Keratinocyte (primary cell): ENCODE results near the gene PAPPA. TPM values are rescaled to one million over a fixed set of nuclear protein-coding genes. Genes with fewer than 3 reads are reported as not detected.

Experiments used
- DNase-seq: peaks from one replicate; pipeline ENCODE4 v3.0.0-alpha.2; 2011; ENCODE audit warnings: low read depth, missing footprints, low spot score
- FAIRE-seq: peaks from 2 replicates; lab custom pipeline; 2011; peaks lifted over from hg19 to GRCh38; lab: Jason Lieb, UNC
- H2AFZ ChIP-seq: 2 replicates; pipeline ENCODE4 v1.6.0; 2012; ENCODE audit warnings: low read length, control low read depth, inconsistent platforms; ENCODE audit not compliant: control insufficient read depth
- H3K27ac ChIP-seq: 2 replicates; pipeline ENCODE4 v1.5.1; 2011; ENCODE audit warnings: low read length; ENCODE audit not compliant: control insufficient read depth, insufficient read depth
- H3K27me3 ChIP-seq: 3 replicates; pipeline ENCODE4 v1.6.0; 2011; ENCODE audit warnings: low read length; ENCODE audit not compliant: control insufficient read depth, insufficient read depth; ENCODE audit errors: extremely low read depth
- H3K36me3 ChIP-seq, 2 experiments: 2 replicates in 1 of 2; 3 replicates in 1 of 2; pipeline ENCODE4 v1.5.1; 2011; ENCODE audit warnings: low read length in 2 of 2, mild to moderate bottlenecking in 1 of 2; ENCODE audit not compliant: control insufficient read depth in 2 of 2, insufficient read depth in 2 of 2; ENCODE audit errors: extremely low read depth in 1 of 2
- H3K4me1 ChIP-seq: 3 replicates; pipeline ENCODE4 v1.5.1; 2011; ENCODE audit warnings: low read length; ENCODE audit not compliant: control insufficient read depth, insufficient read depth; ENCODE audit errors: extremely low read depth
- H3K4me2 ChIP-seq: 3 replicates; pipeline ENCODE4 v1.6.0; 2011; ENCODE audit warnings: low read depth, low read length; ENCODE audit not compliant: control insufficient read depth, insufficient read depth; ENCODE audit errors: extremely low read depth
- H3K4me3 ChIP-seq, 3 experiments: fragments of 200-600 bp in 1 of 3; sonication (generic) in 1 of 3; 2 replicates in 2 of 3; 3 replicates in 1 of 3; pipeline ENCODE4 v1.5.1; 2011 to 2016; ENCODE audit warnings: low read length in 3 of 3, mild to moderate bottlenecking in 3 of 3, control low read depth in 2 of 3, inconsistent platforms in 1 of 3, low read depth in 1 of 3, mixed read lengths in 1 of 3, mixed run types in 1 of 3, moderate library complexity in 1 of 3; ENCODE audit not compliant: control insufficient read depth in 2 of 3, insufficient read depth in 2 of 3; ENCODE audit errors: extremely low read depth in 1 of 3
- H3K79me2 ChIP-seq: 2 replicates; pipeline ENCODE4 v1.6.0; 2012; ENCODE audit warnings: low read length; ENCODE audit not compliant: control insufficient read depth, insufficient read depth
- H3K9ac ChIP-seq: 3 replicates; pipeline ENCODE4 v1.6.0; 2011; ENCODE audit warnings: low read length; ENCODE audit not compliant: control insufficient read depth, insufficient read depth; ENCODE audit errors: extremely low read depth
- H3K9me1 ChIP-seq: 3 replicates; pipeline ENCODE4 v1.6.0; 2011; ENCODE audit warnings: low read length; ENCODE audit not compliant: control insufficient read depth, insufficient read depth; ENCODE audit errors: extremely low read depth
- H3K9me3 ChIP-seq: 2 replicates; pipeline ENCODE4 v1.5.1; 2012; ENCODE audit warnings: low read depth, low read length; ENCODE audit not compliant: control insufficient read depth
- H4K20me1 ChIP-seq: 3 replicates; pipeline ENCODE4 v1.6.0; 2011; ENCODE audit warnings: low read length; ENCODE audit not compliant: control insufficient read depth, insufficient read depth; ENCODE audit errors: extremely low read depth
- CTCF ChIP-seq, 3 experiments: IDR thresholded peaks in 1 of 3; conservative IDR thresholded peaks in 1 of 3; optimal IDR thresholded peaks in 1 of 3; 2 replicates in 2 of 3; 3 replicates in 1 of 3; pipeline versions ENCODE3 to v1.5.1; 2011; ENCODE audit warnings: low read length in 3 of 3, mild to moderate bottlenecking in 3 of 3, moderate library complexity in 2 of 3, control low read depth in 1 of 3, inconsistent platforms in 1 of 3; ENCODE audit not compliant: insufficient read depth in 2 of 3; ENCODE audit errors: extremely low read depth in 1 of 3
- EZH2 ChIP-seq: IDR thresholded peaks from one replicate; pipeline ENCODE4 v1.6.1; 2012; ENCODE audit warnings: inconsistent platforms, mild to moderate bottlenecking, low read length, moderate library complexity
- dilution Hi-C: fragments of 300-500 bp; cut with MboI; formaldehyde crosslinking; loops from one replicate; pipeline ENCODE4 v1.7.0; 2020; ENCODE audit warnings: low sequenced_read_pairs; ENCODE audit not compliant: extremely low pct_ligation_motif_present
- polyA plus RNA-seq, 5 experiments: library from polyadenylated mRNA; depleted of rRNA in 3 of 5; stranded (reverse) in 3 of 5; stranded (forward) in 1 of 5; unstranded in 1 of 5; fragments of >200 nt; gene quantifications; 1 replicate in 1 of 5; 2 replicates in 3 of 5; 3 replicates in 1 of 5; pipeline versions ENCODE4 v1.2.1 to v1.2.3, GENCODE V29; 2011 to 2012; ENCODE audit warnings: missing spikeins in 2 of 5, low read depth in 1 of 5, low replicate concordance in 1 of 5

Gene PAPPA
- polyA plus RNA-seq, 1 donor (not counting 4 experiments of a cell fraction or from before 2014, with no cell fraction given), result 0.77 TPM

- H3K27ac ChIP-seq, result no peak overlapping the region
- no peak for TF ChIP-seq EZH2
- no peak for TF ChIP-seq CTCF (optimal IDR thresholded peaks at IDR 0.05 in 1 of 3, IDR thresholded peaks at IDR 0.05 in 1 of 3, conservative IDR thresholded peaks at IDR 0.05 in 1 of 3; ENCODE audit: extremely low read depth in 1 of 3, insufficient read depth in 2 of 3, low read length in 3 of 3)
- no peaks in the 10 kb centered on the region for H3K79me2 ChIP-seq
- H3K4me1 ChIP-seq, result no peaks in the 10 kb centered on the region
- H3K9ac ChIP-seq, result no peak overlapping the region
- H3K9me1 ChIP-seq, result no peaks in the 10 kb centered on the region
- no peak overlapping the region for H2AFZ ChIP-seq
- dilution Hi-C loops, result no loop called here
- no peak for DNase-seq
- no peaks in the 10 kb centered on the region for H4K20me1 ChIP-seq
- H3K4me3 ChIP-seq, result no peak overlapping the region
- FAIRE-seq, result no peak
- H3K9me3 ChIP-seq, result no peaks in the 10 kb centered on the region
- H3K4me2 ChIP-seq, result no peak overlapping the region
- no peaks in the 10 kb centered on the region for H3K36me3 ChIP-seq
- H3K27me3 ChIP-seq, result no peaks in the 10 kb centered on the region
Measured at GRCh38 chr9:116250891-116251290, 97.3 kb downstream of the PAPPA start.

GRCh38 chr9:116251366-116251765 lies 97.8 kb downstream of the PAPPA start:
- Histone ChIP-seq H3K27ac (no peak overlapping the region), H4K20me1 (no peaks in the 10 kb centered on the region), H3K27me3 (no peaks in the 10 kb centered on the region), H3K9me1 (no peaks in the 10 kb centered on the region), H3K4me3 (no peak overlapping the region), H3K36me3 (no peaks in the 10 kb centered on the region), H3K79me2 (no peaks in the 10 kb centered on the region), H3K4me2 (no peak overlapping the region), H3K9ac (no peak overlapping the region), H2AFZ (no peak overlapping the region), H3K9me3 (no peaks in the 10 kb centered on the region), H3K4me1 (no peaks in the 10 kb centered on the region)
- dilution Hi-C loops, result no loop called here
- no peak for FAIRE-seq
- no peak for DNase-seq
- TF ChIP-seq CTCF (optimal IDR thresholded peaks at IDR 0.05 in 1 of 3, IDR thresholded peaks at IDR 0.05 in 1 of 3, conservative IDR thresholded peaks at IDR 0.05 in 1 of 3; ENCODE audit: extremely low read depth in 1 of 3, insufficient read depth in 2 of 3, low read length in 3 of 3) (no peak), EZH2 (no peak)
